ENCODE measurements around the gene FGFBP1. TPM values are rescaled to one million over a fixed set of nuclear protein-coding genes. Genes with fewer than 3 reads are reported as not detected.
A peak's percentile ranks its signal among the peaks of the same experiment; 100 is the strongest.

Gene FGFBP1
- total RNA-seq, 1 experiment from 2014 or later, result not detected

- H3K36me3 ChIP-seq, result no peaks in the 10 kb centered on the region
- H3K9me3 ChIP-seq (replicated peaks), result no peaks in the 10 kb centered on the region
- no peaks in the 10 kb centered on the region for H3K27me3 ChIP-seq (replicated peaks)
- H3K4me3 ChIP-seq, result no peak overlapping the region
- H3K27ac ChIP-seq, result no peak overlapping the region
- no peaks in the 10 kb centered on the region for H3K4me1 ChIP-seq (replicated peaks)
- no peak for DNase-seq (ENCODE audit: low read depth in 1 of 2, low spot score in 2 of 2)
These were observed 23.4 kb upstream of the FGFBP1 start for GRCh38 chr4:15961781-15962510.

- Histone ChIP-seq H3K27me3 (replicated peaks) (no peaks in the 10 kb centered on the region), H3K27ac (no peak overlapping the region), H3K4me1 (replicated peaks) (no peaks in the 10 kb centered on the region), H3K4me3 (no peak overlapping the region), H3K36me3 (no peaks in the 10 kb centered on the region), H3K9me3 (replicated peaks) (no peaks in the 10 kb centered on the region)
- no peak for DNase-seq (ENCODE audit: low read depth in 1 of 2, low spot score in 2 of 2)
These were observed 20.0 kb upstream of the FGFBP1 start for GRCh38 chr4:15958562-15958961.

- no peaks in the 10 kb centered on the region for H3K9me3 ChIP-seq (replicated peaks)
- DNase-seq (ENCODE audit: low read depth in 1 of 2, low spot score in 2 of 2), result peak; percentile 41 to 63
- H3K4me3 ChIP-seq, result no peak overlapping the region
- H3K36me3 ChIP-seq, result no peaks in the 10 kb centered on the region
- no peaks in the 10 kb centered on the region for H3K27me3 ChIP-seq (replicated peaks)
- H3K27ac ChIP-seq, result no peak overlapping the region
- no peaks in the 10 kb centered on the region for H3K4me1 ChIP-seq (replicated peaks)
These were observed 17.8 kb upstream of the FGFBP1 start for GRCh38 chr4:15956179-15956850.

GRCh38 chr4:15955670-15956069 lies 17.1 kb upstream of the FGFBP1 start:
- Histone ChIP-seq H3K36me3 (no peaks in the 10 kb centered on the region), H3K9me3 (replicated peaks) (no peaks in the 10 kb centered on the region), H3K4me1 (replicated peaks) (no peaks in the 10 kb centered on the region), H3K27ac (no peak overlapping the region), H3K27me3 (replicated peaks) (no peaks in the 10 kb centered on the region), H3K4me3 (no peak overlapping the region)
- no peak for DNase-seq (ENCODE audit: low read depth in 1 of 2, low spot score in 2 of 2)

- no peak for DNase-seq (ENCODE audit: low read depth in 1 of 2, low spot score in 2 of 2)
- H3K4me3 ChIP-seq, result no peak overlapping the region
- H3K27me3 ChIP-seq (replicated peaks), result no peaks in the 10 kb centered on the region
- no peak overlapping the region for H3K27ac ChIP-seq
- H3K4me1 ChIP-seq (replicated peaks), result no peaks in the 10 kb centered on the region
- no peaks in the 10 kb centered on the region for H3K36me3 ChIP-seq
- no peaks in the 10 kb centered on the region for H3K9me3 ChIP-seq (replicated peaks)
These were observed 15.1 kb upstream of the FGFBP1 start for GRCh38 chr4:15953625-15954024.

GRCh38 chr4:15951781-15952180 lies 13.2 kb upstream of the FGFBP1 start:
- H3K4me3 ChIP-seq, result no peak overlapping the region
- H3K27me3 ChIP-seq (replicated peaks), result no peaks in the 10 kb centered on the region
- no peaks in the 10 kb centered on the region for H3K4me1 ChIP-seq (replicated peaks)
- no peak for DNase-seq (ENCODE audit: low read depth in 1 of 2, low spot score in 2 of 2)
- H3K27ac ChIP-seq, result no peak overlapping the region
- no peaks in the 10 kb centered on the region for H3K36me3 ChIP-seq
- H3K9me3 ChIP-seq (replicated peaks), result no peaks in the 10 kb centered on the region

GRCh38 chr4:15948826-15949225 lies 10.3 kb upstream of the FGFBP1 start:
- DNase-seq (ENCODE audit: low read depth in 1 of 2, low spot score in 2 of 2), result no peak

GRCh38 chr4:15947684-15948083 lies 9.1 kb upstream of the FGFBP1 start:
- no peak overlapping the region for H3K4me3 ChIP-seq
- H3K27ac ChIP-seq, result no peak overlapping the region
- no peak for DNase-seq (ENCODE audit: low read depth in 1 of 2, low spot score in 2 of 2)
- no peaks in the 10 kb centered on the region for H3K36me3 ChIP-seq
- no peaks in the 10 kb centered on the region for H3K27me3 ChIP-seq (replicated peaks)
- no peaks in the 10 kb centered on the region for H3K9me3 ChIP-seq (replicated peaks)
- H3K4me1 ChIP-seq (replicated peaks), result no peaks in the 10 kb centered on the region

More at GRCh38 chr4:15948826-15949225, 10.3 kb upstream of the FGFBP1 start:
- Histone ChIP-seq H3K27ac (no peak overlapping the region), H3K27me3 (replicated peaks) (no peaks in the 10 kb centered on the region), H3K9me3 (replicated peaks) (no peaks in the 10 kb centered on the region), H3K4me3 (no peak overlapping the region), H3K4me1 (replicated peaks) (no peaks in the 10 kb centered on the region), H3K36me3 (no peaks in the 10 kb centered on the region)

GRCh38 chr4:15945516-15945915 lies 7.0 kb upstream of the FGFBP1 start:
- Histone ChIP-seq H3K9me3 (replicated peaks) (no peaks in the 10 kb centered on the region), H3K4me3 (no peak overlapping the region), H3K27ac (no peak overlapping the region), H3K4me1 (replicated peaks) (no peaks in the 10 kb centered on the region), H3K36me3 (no peaks in the 10 kb centered on the region), H3K27me3 (replicated peaks) (no peaks in the 10 kb centered on the region)
- DNase-seq (ENCODE audit: low read depth in 1 of 2, low spot score in 2 of 2), result no peak

- H3K4me3 ChIP-seq, result no peak overlapping the region
- DNase-seq (ENCODE audit: low read depth in 1 of 2, low spot score in 2 of 2), result no peak
- no peaks in the 10 kb centered on the region for H3K36me3 ChIP-seq
- no peaks in the 10 kb centered on the region for H3K9me3 ChIP-seq (replicated peaks)
- no peaks in the 10 kb centered on the region for H3K4me1 ChIP-seq (replicated peaks)
- H3K27ac ChIP-seq, result no peak overlapping the region
- H3K27me3 ChIP-seq (replicated peaks), result no peaks in the 10 kb centered on the region
These were observed 6.4 kb upstream of the FGFBP1 start for GRCh38 chr4:15944895-15945294.

- H3K27ac ChIP-seq, result no peak overlapping the region
- no peaks in the 10 kb centered on the region for H3K27me3 ChIP-seq (replicated peaks)
- no peak overlapping the region for H3K4me3 ChIP-seq
- H3K36me3 ChIP-seq, result no peaks in the 10 kb centered on the region
- DNase-seq (ENCODE audit: low read depth in 1 of 2, low spot score in 2 of 2), result no peak
- H3K4me1 ChIP-seq (replicated peaks), result no peaks in the 10 kb centered on the region
- no peaks in the 10 kb centered on the region for H3K9me3 ChIP-seq (replicated peaks)
These were observed 3.7 kb upstream of the FGFBP1 start for GRCh38 chr4:15942283-15942682.

- DNase-seq (ENCODE audit: low read depth in 1 of 2, low spot score in 2 of 2), result no peak
- no peaks in the 10 kb centered on the region for H3K9me3 ChIP-seq (replicated peaks)
These were observed 358 bp downstream of the FGFBP1 start for GRCh38 chr4:15938182-15938581.

GRCh38 chr4:15936495-15936894 lies 2.0 kb downstream of the FGFBP1 start:
- Histone ChIP-seq H3K27me3 (replicated peaks) (no peaks in the 10 kb centered on the region), H3K4me1 (replicated peaks) (no peaks in the 10 kb centered on the region), H3K27ac (no peak overlapping the region), H3K4me3 (no peak overlapping the region), H3K9me3 (replicated peaks) (no peaks in the 10 kb centered on the region), H3K36me3 (no peaks in the 10 kb centered on the region)
- no peak for DNase-seq (ENCODE audit: low read depth in 1 of 2, low spot score in 2 of 2)

More at GRCh38 chr4:15938182-15938581, 358 bp downstream of the FGFBP1 start:
- Histone ChIP-seq H3K27me3 (replicated peaks) (no peaks in the 10 kb centered on the region), H3K4me3 (no peak overlapping the region), H3K4me1 (replicated peaks) (no peaks in the 10 kb centered on the region), H3K36me3 (no peaks in the 10 kb centered on the region), H3K27ac (no peak overlapping the region)

GRCh38 chr4:15935504-15936402 lies 2.8 kb downstream of the FGFBP1 start:
- Histone ChIP-seq H3K9me3 (replicated peaks) (no peaks in the 10 kb centered on the region), H3K4me3 (no peak overlapping the region), H3K36me3 (no peaks in the 10 kb centered on the region), H3K27me3 (replicated peaks) (no peaks in the 10 kb centered on the region), H3K27ac (no peak overlapping the region), H3K4me1 (replicated peaks) (no peaks in the 10 kb centered on the region)
- DNase-seq (ENCODE audit: low read depth in 1 of 2, low spot score in 2 of 2), result no peak
